Measurements from ENCODE around the gene PXYLP1. TPM values are rescaled to one million over a fixed set of nuclear protein-coding genes. Genes with fewer than 3 reads are reported as not detected.

PXYLP1 gene
- total and polyA plus RNA-seq, 10 of the 15 experiments (the other 5 are each of a cell fraction or from before 2014, with no cell fraction given): 0.06 to 1.7 (median 0.35) TPM

DNA sequence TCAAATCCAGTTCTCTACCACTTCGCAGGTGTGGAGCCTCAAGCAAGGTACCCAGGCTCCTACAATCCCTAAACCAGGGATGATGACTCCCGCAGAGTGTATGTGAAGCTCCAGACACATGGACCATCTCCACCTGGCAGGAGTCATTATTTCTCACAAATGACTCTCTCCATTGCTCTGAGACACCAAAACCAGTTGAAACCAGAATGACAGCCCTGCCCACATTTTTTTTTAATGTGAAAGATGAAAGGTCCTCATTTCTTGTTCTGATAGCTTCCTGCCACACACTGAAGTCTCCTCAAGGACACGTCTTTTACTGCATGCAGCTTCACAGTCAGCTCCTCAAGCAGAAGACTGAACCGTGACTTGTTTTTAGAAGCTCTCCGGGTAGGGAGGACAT lies 75.3 kb downstream of the PXYLP1 start:
- no peaks in the 10 kb centered on the region for H3K27me3 ChIP-seq (replicated peaks in 1 of 2; ENCODE audit: control insufficient read depth in 2 of 2, insufficient read depth in 2 of 2, low read length in 1 of 2)
- no peak for TF ChIP-seq YBX1 (IDR thresholded peaks at IDR 0.05)
- TF ChIP-seq, protein P1, sequence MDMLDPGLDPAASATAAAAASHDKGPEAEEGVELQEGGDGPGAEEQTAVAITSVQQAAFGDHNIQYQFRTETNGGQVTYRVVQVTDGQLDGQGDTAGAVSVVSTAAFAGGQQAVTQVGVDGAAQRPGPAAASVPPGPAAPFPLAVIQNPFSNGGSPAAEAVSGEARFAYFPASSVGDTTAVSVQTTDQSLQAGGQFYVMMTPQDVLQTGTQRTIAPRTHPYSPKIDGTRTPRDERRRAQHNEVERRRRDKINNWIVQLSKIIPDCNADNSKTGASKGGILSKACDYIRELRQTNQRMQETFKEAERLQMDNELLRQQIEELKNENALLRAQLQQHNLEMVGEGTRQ (IDR thresholded peaks at IDR 0.05; ENCODE audit: borderline replicate concordance, low read depth, low read length): no peak
- TF ChIP-seq, protein P2, sequence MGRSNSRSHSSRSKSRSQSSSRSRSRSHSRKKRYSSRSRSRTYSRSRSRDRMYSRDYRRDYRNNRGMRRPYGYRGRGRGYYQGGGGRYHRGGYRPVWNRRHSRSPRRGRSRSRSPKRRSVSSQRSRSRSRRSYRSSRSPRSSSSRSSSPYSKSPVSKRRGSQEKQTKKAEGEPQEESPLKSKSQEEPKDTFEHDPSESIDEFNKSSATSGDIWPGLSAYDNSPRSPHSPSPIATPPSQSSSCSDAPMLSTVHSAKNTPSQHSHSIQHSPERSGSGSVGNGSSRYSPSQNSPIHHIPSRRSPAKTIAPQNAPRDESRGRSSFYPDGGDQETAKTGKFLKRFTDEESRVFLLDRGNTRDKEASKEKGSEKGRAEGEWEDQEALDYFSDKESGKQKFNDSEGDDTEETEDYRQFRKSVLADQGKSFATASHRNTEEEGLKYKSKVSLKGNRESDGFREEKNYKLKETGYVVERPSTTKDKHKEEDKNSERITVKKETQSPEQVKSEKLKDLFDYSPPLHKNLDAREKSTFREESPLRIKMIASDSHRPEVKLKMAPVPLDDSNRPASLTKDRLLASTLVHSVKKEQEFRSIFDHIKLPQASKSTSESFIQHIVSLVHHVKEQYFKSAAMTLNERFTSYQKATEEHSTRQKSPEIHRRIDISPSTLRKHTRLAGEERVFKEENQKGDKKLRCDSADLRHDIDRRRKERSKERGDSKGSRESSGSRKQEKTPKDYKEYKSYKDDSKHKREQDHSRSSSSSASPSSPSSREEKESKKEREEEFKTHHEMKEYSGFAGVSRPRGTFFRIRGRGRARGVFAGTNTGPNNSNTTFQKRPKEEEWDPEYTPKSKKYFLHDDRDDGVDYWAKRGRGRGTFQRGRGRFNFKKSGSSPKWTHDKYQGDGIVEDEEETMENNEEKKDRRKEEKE (IDR thresholded peaks at IDR 0.05): no peak
- H3K4me3 ChIP-seq: no peak overlapping the region
- no peak overlapping the region for H3K4me2 ChIP-seq (ENCODE audit: control insufficient read depth, insufficient read depth)
- ATAC-seq: no peak
- SMC1A ChIA-PET (ENCODE audit: uncharacterized antibody, unreplicated experiment): interaction anchor here (0.6 to 17.9 kb wide), 11 partner anchors 9 to 150 kb away, joined by 3 to 405 read pairs (median 4); no protein-coding TSS in a partner anchor
- BruUV-seq (replicated peaks): no TSS peak
- peak overlapping the region; percentile 40 for H2AFZ ChIP-seq (ENCODE audit: control insufficient read depth, low read depth, low read length)
- H3K36me3 ChIP-seq (ENCODE audit: control insufficient read depth in 2 of 2, insufficient read depth in 2 of 2, low read length in 1 of 2): no peaks in the 10 kb centered on the region
- peaks cover 15% of the 10 kb centered on the region for H3K4me1 ChIP-seq (ENCODE audit: control insufficient read depth, insufficient read depth, low read length)
- no peaks in the 10 kb centered on the region for H3K9me3 ChIP-seq (replicated peaks; ENCODE audit: control insufficient read depth, insufficient read depth, low read length)
- no peak overlapping the region for H3K27ac ChIP-seq (ENCODE audit: control insufficient read depth, insufficient read depth)
- in situ Hi-C loops (cut with MboI): loop anchor here (5.0 to 10.0 kb wide), 3 partner anchors 145 to 338 kb away; no protein-coding TSS in a partner anchor
- H4K20me1 ChIP-seq (ENCODE audit: control insufficient read depth, insufficient read depth): no peaks in the 10 kb centered on the region
- no peak overlapping the region for H3K9ac ChIP-seq (ENCODE audit: control insufficient read depth, insufficient read depth, low read length)
- no peak for DNase-seq (ENCODE audit: low read depth, low spot score)
- intact Hi-C loops (cut with micrococcal nuclease; ENCODE audit: unreplicated experiment): no loop called here
- POLR2A ChIA-PET: no interaction called here
- no peak for FAIRE-seq
- WGBS (ENCODE audit: insufficient coverage, insufficient replicate concordance, low lambda C conversion rate, missing lambda C conversion rate): 65% methylated on average over 5 of the region's 5 CpGs
- RAD21 ChIA-PET (ENCODE audit: unreplicated experiment): interaction anchor here (0.9 to 11.1 kb wide), 3 partner anchors 54 to 254 kb away, joined by 3 to 164 read pairs (median 9); no protein-coding TSS in a partner anchor
- CTCF ChIA-PET: interaction anchor here (0.7 to 20.6 kb wide), 13 partner anchors 9 to 253 kb away, joined by 3 to 642 read pairs (median 4); partner anchors contain the start of gene PXYLP1
- peaks cover 12% of the 10 kb centered on the region for H3K79me2 ChIP-seq (ENCODE audit: control insufficient read depth, insufficient read depth, low read length)

Data from GM12878 (cell line).